Ecto neural progenitor cell (in vitro differentiated cells): ENCODE results near the gene NAMPT.
"Not testable (repeated sequence)": the region's sequence is repeated elsewhere in the genome, so short reads cannot be mapped to it uniquely, and the experiment has no call there.

Experiments
- DNase-seq: peaks from one replicate; pipeline ENCODE4 v3.0.0-alpha.2; 2018; ENCODE audit warnings: low spot score

The NAMPT gene

GRCh38 chr7:106284714-106285050 lies at the start of gene NAMPT:
NAMPT (minus strand) TSS chr7:106284983; CDS start chr7:106284884, 99 bp downstream.
- no peak for DNase-seq

DNA sequence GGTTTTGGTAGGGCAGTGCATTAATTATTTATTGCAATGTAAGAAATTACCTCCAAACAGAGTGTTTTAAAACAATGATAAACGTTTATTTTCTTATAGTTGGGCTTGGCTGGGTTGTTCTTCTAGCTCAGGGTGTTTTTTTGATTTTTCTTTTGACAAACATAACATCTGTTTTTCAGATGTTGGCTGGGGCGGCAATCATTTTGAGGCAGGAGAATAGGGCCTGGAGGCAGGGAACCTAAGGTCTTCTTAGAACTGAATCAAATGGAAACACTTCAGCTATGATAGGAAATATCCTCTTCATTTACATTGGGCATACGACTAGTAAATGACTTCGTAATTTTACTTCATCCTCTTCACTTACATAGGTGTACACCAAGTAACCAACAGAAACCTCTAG lies 47.4 kb upstream of the NAMPT start:
- no peak for DNase-seq

GRCh38 chr7:106331441-106332175 lies 46.8 kb upstream of the NAMPT start:
- no peak for DNase-seq

GRCh38 chr7:106329971-106330733 lies 45.4 kb upstream of the NAMPT start:
- no peak for DNase-seq

DNA sequence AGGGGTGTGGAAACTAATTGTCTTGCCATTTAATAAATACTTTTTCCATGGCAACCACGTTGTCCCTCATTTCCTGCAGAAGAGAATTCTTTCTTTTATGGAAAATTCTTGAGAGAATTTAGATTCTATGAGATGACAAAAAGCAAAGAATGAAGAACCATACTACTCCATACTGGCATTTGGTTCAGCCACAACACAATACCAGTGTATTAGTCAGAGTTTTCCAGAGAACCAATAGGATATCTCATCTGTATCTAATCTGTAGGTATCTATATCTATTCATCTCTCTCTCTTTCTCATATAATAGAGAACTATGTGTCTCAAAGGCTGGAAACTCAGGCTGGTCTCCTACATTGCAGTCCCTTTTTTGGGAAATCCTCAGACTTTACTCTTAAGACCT lies 44.6 kb upstream of the NAMPT start:
- DNase-seq = no peak

- DNase-seq = no peak
Observed at GRCh38 chr7:106327538-106328481, 43.0 kb upstream of the NAMPT start.

- DNase-seq = no peak
Observed at GRCh38 chr7:106326594-106327537, 42.1 kb upstream of the NAMPT start.

DNA sequence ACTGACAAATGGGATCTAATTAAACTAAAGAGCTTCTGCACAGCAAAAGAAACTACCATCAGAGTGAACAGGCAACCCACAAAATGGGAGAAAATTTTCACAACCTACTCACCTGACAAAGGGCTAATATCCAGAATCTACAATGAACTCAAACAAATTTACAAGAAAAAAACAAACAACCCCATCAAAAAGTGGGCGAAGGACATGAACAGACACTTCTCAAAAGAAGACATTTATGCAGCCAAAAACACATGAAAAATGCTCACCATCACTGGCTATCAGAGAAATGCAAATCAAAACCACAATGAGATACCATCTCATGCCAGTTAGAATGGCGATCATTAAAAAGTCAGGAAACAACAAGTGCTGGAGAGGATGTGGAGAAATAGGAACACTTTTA lies 39.7 kb upstream of the NAMPT start:
- DNase-seq = not testable (repeated sequence)

- DNase-seq = not testable (repeated sequence)
Observed at GRCh38 chr7:106320254-106320770, 35.5 kb upstream of the NAMPT start.

- no peak for DNase-seq
Observed at GRCh38 chr7:106318482-106318881, 33.7 kb upstream of the NAMPT start.

- DNase-seq = no peak
Observed at GRCh38 chr7:106317971-106318370, 33.2 kb upstream of the NAMPT start.

DNA sequence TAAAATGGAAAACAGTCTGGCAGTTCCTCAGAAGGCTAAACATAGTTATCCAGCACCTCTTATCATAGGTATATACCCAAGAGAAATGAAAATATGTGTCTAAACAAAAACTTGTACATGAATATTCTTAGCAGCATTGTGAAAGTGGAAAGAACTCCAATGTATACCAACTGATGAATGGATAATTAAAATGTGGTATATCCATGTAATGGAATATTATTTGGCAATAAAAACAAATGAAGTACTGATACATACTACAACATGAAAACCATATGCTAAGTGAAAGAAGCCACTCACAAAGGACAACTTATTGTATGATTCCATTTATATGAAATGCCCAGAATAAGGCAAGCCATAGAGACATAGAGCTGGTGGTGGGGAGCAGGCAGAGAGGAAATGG lies 32.2 kb upstream of the NAMPT start:
- DNase-seq = no peak

- no peak for DNase-seq
Observed at GRCh38 chr7:106314875-106315274, 30.1 kb upstream of the NAMPT start.

- DNase-seq = no peak
Observed at GRCh38 chr7:106313966-106314365, 29.2 kb upstream of the NAMPT start.

GRCh38 chr7:106313456-106313901 lies 28.7 kb upstream of the NAMPT start:
- no peak for DNase-seq

- no peak for DNase-seq
Observed at GRCh38 chr7:106312906-106313305, 28.1 kb upstream of the NAMPT start.

DNA sequence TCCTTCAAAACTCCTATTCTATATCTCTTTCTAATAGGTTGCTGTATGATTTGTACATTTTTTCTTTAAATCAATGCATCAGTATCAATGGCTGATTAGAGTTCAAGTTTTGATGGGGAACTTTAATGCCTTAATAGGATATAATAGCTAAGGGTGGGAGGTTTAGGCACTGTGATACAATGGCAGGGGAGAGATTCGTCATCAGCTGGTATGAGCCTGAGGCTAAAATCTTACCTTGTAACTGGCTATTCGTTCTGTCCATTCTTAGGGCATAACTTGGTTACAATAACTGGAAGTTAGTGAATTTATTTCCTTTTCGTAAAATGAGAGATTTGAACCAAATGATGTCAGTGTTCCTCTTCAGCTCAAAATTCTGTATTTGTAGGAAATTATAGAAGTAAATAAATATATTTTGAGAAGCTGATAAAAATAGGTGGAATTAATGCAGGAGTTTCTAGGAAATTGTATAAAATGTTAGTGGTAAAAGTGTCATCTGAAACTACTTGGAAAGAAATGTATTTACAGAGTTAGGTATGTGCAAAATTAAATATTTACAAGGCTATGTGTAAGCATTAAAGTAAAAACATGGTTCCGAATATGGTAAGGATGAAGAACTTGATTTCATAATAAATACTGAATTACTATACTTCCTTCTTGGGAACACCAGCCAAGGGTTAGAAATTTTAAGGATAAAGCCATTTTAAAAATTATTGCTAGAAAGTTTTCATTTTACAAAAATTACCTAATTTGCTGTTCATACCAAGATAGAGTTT lies 27.5 kb upstream of the NAMPT start:
- DNase-seq = no peak

GRCh38 chr7:106309362-106309761 lies 24.6 kb upstream of the NAMPT start:
- no peak for DNase-seq

- DNase-seq = no peak
Observed at GRCh38 chr7:106306256-106306655, 21.5 kb upstream of the NAMPT start.

DNA sequence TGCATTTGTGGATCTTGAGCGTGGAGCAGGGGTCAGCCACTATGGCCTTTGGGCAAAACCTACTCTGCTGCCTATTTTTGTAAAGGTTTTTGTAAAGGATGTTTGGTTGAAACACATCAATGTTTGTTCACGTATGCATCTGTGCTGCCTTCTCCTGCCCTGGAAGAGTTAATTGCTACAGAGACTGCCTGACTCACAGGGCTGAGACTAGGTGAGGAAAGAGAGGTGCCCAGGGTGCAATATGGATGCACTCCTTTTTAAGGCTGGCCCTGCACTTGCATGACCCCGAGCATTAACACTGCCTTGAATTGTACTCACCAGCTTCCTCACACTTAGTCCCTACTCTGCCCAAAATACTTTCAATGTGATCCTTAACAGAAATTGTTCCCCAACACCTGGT lies 20.9 kb upstream of the NAMPT start:
- DNase-seq = no peak
